ENCODE results near the gene BCL11B.

The BCL11B gene

DNA sequence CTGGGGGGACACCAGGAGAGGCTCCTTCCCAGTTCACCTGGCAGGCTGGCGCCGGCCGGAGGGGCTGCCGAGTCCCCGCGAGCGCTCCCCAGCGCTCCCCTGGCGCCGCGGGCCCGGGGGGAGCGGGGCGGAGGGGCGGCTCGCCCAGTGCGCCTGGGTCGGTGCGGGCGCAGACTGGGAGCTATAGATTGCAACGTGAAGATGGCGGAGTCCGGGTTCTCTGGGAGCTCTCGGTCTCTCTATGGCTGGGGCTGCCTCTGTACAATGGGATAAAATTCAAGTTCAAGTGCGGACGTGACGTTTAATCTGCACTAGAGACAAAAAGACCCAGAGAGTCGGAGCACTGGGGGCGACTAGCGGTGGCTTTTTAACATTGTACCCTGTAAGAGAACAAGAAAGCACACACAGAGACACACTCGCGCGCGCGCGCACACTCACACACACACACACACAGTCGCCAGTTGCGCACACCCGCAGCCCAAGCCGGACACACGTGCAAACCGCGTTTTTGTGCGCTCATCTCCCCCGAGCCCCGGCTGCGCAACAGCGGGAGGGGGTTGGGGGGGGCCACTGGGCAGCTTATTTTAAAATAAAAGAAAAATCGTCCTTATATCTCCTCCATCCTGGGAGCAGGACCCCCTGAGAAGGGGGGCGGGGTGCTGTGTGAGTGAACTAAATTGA, at the start of gene BCL11B:
Gene BCL11B (minus strand): TSS at position 247 of the 681 bp plus-strand sequence. CDS start 979 bp downstream, outside the sequence.
- TF ChIP-seq, protein P1, sequence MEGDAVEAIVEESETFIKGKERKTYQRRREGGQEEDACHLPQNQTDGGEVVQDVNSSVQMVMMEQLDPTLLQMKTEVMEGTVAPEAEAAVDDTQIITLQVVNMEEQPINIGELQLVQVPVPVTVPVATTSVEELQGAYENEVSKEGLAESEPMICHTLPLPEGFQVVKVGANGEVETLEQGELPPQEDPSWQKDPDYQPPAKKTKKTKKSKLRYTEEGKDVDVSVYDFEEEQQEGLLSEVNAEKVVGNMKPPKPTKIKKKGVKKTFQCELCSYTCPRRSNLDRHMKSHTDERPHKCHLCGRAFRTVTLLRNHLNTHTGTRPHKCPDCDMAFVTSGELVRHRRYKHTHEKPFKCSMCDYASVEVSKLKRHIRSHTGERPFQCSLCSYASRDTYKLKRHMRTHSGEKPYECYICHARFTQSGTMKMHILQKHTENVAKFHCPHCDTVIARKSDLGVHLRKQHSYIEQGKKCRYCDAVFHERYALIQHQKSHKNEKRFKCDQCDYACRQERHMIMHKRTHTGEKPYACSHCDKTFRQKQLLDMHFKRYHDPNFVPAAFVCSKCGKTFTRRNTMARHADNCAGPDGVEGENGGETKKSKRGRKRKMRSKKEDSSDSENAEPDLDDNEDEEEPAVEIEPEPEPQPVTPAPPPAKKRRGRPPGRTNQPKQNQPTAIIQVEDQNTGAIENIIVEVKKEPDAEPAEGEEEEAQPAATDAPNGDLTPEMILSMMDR (IDR thresholded peaks at IDR 0.05): peak; percentile 50

DNA sequence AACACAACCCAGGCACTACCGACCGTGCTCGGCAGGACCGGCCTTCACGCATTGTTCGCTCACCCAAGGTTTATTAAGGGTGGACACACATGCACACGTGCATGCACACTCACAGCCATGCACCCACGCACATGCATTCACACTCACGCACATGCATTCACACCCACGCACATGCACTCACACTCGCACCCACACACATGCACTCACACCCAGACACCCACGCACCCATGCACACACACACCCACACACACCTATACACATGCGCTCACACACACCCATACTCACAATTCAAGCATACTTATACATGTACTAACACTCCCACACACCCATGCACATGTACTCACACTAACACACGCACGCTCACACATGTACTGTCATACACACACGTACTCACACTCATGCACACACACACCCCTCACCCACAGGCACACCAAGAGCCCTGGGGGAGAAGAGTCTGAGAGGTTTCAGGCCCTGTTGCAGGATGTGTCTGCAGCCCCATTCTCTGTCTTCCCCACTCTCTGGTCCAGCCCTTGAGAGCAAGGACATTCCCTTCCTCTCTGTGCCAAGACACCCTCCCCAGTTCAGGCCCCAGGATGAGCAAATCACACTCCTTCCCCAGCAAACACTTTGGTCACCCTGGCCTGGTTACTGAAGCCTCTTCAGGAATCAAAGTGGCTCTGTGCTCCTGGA, 49.4 kb upstream of the BCL11B start:
- TF ChIP-seq, protein P1 (IDR thresholded peaks at IDR 0.05): no peak

DNA sequence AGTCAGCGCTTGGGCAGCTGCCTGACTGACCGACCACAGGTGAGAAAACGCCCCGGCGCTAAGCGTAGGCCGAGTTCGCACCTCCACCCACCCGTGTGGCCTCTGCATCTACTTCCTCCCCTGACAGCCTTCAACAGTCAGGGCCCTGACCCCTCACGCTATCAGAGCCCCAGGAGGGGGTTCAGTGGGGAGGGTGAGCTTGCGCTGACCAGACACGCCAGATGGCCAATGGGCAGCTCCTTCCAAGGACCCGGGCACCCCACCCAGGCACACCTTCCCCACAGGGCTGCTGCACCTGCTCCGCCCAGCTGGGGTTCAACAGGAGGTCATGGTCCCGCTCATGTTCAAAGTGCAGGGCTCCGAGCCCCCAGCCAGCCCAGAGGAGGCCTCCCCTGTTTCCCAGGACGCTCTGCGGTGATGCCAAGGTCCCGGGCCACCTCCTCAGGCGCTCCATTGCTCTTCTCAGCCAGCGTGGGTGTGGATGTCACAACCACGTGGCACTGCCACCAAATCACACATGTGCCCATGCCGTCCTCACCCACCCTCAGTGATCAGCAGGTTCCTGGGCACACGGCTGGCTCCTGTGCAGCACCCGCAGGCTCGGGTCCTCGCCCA, 48.7 kb upstream of the BCL11B start:
- TF ChIP-seq, protein P1 (IDR thresholded peaks at IDR 0.05): no peak

DNA sequence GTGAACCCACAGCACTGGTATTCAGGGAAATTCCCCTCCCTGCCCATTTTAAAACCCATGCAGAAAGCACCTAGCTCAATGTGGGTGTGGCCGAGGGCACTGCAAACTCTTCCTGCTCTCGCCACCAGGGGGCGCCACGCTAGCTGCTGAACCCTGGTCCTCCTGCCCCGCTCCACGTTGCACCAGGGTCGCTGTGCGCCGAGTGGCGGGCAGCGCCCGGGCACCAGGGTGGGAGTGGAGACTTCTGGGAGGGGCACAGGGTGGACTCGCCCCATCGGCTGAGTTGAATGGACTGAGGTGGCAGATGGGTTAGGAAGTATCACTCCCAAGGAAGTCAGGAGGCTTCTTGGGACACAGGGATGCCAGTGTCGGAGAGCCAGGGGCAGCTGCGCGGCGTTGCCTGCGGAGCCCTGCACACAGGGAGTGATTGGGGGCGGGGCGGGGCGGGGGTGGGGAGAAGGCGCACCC, 48.1 kb upstream of the BCL11B start:
- TF ChIP-seq, protein P1 (IDR thresholded peaks at IDR 0.05): peak; percentile 98

DNA sequence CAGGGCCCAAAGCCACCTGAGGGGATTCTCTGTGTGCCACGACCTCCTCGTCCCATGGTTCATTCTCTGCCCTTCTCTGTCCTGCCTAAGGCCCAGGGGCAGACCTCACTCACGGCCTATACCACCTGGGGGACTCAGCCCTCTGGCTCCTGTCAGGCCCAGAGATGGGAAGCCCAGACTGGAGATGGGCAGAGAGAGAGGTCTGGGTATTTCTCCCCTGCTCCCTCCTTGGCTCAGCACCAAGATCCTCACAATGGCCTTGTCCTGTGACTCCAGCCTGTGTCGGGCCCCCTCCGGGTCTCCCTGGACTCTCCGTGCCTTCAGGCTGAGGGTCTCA, 46.9 kb upstream of the BCL11B start:
- TF ChIP-seq, protein P1 (IDR thresholded peaks at IDR 0.05): no peak

DNA sequence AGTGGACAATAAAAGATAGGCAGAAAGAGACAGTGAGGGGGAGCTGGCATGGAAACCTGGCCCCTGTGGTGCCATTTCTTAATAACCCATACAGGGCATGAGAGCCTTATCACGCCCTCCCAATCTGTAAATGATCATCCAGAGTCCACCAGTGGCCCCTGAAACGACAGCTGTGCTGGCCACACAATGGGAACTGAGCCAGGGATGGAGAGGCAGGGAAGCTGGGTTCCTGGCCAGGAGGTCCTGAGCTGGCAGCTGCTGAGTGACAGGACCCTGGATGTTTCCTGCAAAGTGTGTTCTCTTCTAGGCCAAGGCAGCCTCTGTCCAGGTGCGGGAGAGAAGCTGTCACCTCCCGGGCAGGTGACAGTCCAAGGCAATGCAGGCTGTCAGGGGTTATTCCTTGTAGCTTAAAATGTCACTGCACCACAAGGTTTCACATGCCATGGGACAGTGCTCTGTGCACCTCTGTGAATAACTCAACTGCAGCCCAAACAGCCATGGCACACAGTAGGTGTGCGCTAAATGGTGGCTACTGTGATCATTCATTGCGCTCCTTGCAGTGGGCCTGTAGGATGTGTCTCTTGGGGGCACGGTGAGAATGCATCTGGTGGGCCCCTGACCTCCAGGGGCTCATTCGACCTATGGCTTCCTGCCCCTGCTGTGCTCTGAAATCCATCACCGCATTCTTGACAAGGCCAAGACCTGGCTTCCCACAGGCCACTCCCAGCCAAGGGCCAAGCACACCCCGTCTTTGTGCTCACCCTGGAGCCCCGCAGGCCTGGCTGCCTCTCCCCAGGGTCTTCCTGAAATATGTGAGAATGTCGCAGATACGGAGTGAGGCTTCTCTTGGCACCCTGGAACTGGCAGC, 46.3 kb upstream of the BCL11B start:
- TF ChIP-seq, protein P1 (IDR thresholded peaks at IDR 0.05): no peak

All from LNCAP (cell line).